Measurements from ENCODE around the gene SHOC2. TPM values are rescaled to one million over a fixed set of nuclear protein-coding genes. Genes with fewer than 3 reads are reported as not detected.

SHOC2 gene
- total RNA-seq, 1 donor from 2014 or later = 45.9 TPM

DNA sequence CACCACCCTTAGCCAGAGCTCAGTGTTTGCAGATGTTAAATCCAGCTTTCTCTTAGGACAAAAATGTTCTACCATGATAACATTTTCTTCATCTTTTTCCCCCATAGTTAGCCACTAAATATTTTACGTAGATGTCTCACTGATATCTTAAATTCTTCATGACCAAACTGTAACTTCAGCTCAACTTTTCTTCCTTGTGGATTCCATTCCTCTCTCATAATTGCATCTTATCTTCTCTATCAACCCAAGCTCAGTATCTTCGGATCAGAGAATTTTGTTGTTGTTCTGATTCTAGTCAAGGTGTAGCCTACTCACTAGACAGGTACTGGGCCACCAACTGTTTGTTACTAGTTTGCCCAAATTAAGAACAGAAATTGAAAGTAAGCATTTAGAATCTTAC, 60.2 kb downstream of the SHOC2 start:
- H3K36me3 Mint-ChIP-seq (ENCODE audit: insufficient read depth) = peaks cover 19% of the 10 kb centered on the region
- DNase-seq (ENCODE audit: low spot score, unreplicated experiment) = no peak
- H3K27ac Mint-ChIP-seq = no peak overlapping the region
- H3K4me3 Mint-ChIP-seq (ENCODE audit: low read depth) = no peak overlapping the region
- peaks cover 5% of the 10 kb centered on the region for H3K9me3 Mint-ChIP-seq (ENCODE audit: low read depth)
- TF ChIP-seq, protein P1, sequence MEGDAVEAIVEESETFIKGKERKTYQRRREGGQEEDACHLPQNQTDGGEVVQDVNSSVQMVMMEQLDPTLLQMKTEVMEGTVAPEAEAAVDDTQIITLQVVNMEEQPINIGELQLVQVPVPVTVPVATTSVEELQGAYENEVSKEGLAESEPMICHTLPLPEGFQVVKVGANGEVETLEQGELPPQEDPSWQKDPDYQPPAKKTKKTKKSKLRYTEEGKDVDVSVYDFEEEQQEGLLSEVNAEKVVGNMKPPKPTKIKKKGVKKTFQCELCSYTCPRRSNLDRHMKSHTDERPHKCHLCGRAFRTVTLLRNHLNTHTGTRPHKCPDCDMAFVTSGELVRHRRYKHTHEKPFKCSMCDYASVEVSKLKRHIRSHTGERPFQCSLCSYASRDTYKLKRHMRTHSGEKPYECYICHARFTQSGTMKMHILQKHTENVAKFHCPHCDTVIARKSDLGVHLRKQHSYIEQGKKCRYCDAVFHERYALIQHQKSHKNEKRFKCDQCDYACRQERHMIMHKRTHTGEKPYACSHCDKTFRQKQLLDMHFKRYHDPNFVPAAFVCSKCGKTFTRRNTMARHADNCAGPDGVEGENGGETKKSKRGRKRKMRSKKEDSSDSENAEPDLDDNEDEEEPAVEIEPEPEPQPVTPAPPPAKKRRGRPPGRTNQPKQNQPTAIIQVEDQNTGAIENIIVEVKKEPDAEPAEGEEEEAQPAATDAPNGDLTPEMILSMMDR (IDR thresholded peaks at IDR 0.05; ENCODE audit: unreplicated experiment) = no peak
- no peaks in the 10 kb centered on the region for H3K27me3 Mint-ChIP-seq
- H3K4me1 Mint-ChIP-seq (ENCODE audit: low read depth) = peaks cover 2% of the 10 kb centered on the region

DNA sequence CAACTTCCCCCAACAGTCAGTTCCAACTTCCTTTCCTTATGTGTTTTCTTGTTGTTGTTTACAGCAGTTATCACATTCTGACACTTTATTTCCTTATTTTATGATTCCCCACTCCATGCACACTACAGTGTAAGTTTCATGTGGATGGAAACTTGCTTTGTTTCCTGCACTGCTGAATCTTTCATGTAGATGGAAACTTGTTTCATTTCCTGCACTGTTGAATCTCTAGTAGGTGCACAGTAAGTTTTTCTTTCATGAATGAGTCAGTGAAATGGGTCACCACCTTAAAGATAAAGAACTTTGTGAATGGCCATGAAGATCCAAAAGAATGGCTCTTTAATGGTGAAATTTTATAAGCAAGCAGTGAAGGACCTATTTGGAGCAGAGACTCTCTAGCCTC, 61.4 kb downstream of the SHOC2 start:
- Mint-ChIP-seq H3K4me3 (ENCODE audit: low read depth) (no peak overlapping the region), H3K9me3 (ENCODE audit: low read depth) (peaks cover 5% of the 10 kb centered on the region), H3K27ac (no peak overlapping the region), H3K36me3 (ENCODE audit: insufficient read depth) (peaks cover 16% of the 10 kb centered on the region), H3K27me3 (no peaks in the 10 kb centered on the region), H3K4me1 (ENCODE audit: low read depth) (peaks cover 2% of the 10 kb centered on the region)
- no peak for DNase-seq (ENCODE audit: low spot score, unreplicated experiment)
- TF ChIP-seq, protein P1 (IDR thresholded peaks at IDR 0.05; ENCODE audit: unreplicated experiment) = no peak

DNA sequence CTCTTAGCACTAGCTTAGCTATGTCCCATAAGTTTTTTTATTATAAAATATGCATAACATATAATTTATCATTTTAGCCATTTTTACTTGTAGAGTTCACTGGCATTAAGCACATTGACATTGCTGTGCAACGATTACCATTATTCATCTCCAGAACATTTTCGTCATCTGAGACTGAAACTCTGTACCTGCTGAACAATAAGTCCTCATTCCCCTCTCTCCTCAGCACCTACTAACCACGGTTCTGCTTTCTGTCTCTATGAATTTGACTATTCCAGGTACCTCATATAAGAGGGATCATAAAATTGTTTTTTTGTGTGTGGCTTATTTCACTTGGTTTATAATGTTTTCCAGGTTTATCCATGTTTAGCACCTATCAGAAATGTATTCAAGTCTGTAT, 64.1 kb downstream of the SHOC2 start:
- DNase-seq (ENCODE audit: low spot score, unreplicated experiment) = no peak
- Mint-ChIP-seq H3K9me3 (ENCODE audit: low read depth) (peaks cover 5% of the 10 kb centered on the region), H3K4me3 (ENCODE audit: low read depth) (no peak overlapping the region), H3K4me1 (ENCODE audit: low read depth) (peaks cover under 1% of the 10 kb centered on the region), H3K27ac (no peak overlapping the region), H3K36me3 (ENCODE audit: insufficient read depth) (peaks cover 18% of the 10 kb centered on the region), H3K27me3 (no peaks in the 10 kb centered on the region)
- TF ChIP-seq, protein P1 (IDR thresholded peaks at IDR 0.05; ENCODE audit: unreplicated experiment) = no peak

DNA sequence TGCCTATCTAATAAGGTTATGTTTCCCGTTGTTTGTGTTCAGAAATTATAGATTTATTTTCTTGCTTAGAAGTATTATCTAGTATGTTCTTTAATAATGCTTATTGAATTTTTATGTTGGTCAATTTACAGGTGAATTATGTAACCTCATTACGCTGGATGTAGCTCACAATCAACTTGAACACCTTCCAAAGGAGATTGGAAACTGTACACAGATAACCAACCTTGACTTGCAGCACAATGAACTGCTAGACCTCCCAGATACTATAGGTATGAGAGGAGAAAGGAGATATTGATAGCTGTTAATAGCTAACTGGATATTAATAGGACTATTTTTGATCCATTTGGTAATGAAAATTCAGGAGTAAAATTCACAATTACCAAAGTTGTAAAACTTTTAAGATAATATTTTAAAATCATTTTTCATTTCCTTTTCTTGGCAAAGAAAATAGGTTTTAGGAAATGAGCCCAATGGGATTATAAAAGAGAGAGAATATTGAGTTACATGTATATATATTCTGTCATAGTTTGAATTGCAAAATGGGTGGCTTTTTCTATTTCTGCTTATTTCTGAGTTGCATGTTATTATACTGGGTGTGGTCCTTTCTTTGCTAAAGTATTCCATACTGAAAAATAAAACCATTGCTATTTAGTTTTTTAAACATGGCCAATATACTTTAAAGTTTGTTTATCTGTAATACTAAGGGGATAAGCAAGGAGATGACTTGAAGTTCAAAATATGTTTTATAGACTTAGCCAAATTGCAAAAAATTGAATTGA, 66.3 kb downstream of the SHOC2 start:
- no peaks in the 10 kb centered on the region for H3K27me3 Mint-ChIP-seq
- no peak overlapping the region for H3K27ac Mint-ChIP-seq
- H3K4me3 Mint-ChIP-seq (ENCODE audit: low read depth) = no peak overlapping the region
- peaks cover 26% of the 10 kb centered on the region for H3K36me3 Mint-ChIP-seq (ENCODE audit: insufficient read depth)
- no peak for DNase-seq (ENCODE audit: low spot score, unreplicated experiment)
- peaks cover 1% of the 10 kb centered on the region for H3K4me1 Mint-ChIP-seq (ENCODE audit: low read depth)
- H3K9me3 Mint-ChIP-seq (ENCODE audit: low read depth) = peaks cover 6% of the 10 kb centered on the region
- TF ChIP-seq, protein P1 (IDR thresholded peaks at IDR 0.05; ENCODE audit: unreplicated experiment) = no peak

DNA sequence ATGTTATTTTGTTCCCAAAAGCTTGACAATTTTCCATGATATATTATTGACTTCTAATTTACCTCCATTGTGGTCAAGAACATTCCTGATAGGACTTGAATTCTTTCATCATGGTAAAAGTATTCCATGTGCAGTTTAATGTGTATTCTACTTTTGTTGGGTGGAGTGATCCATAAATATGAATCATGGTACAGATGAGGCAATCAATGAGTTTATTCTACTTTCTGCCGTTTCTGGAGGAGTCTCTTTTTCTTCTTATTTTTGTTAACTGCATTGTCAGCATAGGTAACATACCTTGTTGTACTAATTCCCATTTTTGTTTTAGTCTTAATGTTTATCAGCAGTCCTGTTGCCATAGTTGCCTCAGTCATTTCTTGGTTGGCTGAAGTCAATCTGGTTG, 69.6 kb downstream of the SHOC2 start:
- TF ChIP-seq, protein P1 (IDR thresholded peaks at IDR 0.05; ENCODE audit: unreplicated experiment) = no peak
- Mint-ChIP-seq H3K27me3 (no peaks in the 10 kb centered on the region), H3K4me1 (ENCODE audit: low read depth) (peaks cover 7% of the 10 kb centered on the region), H3K9me3 (ENCODE audit: low read depth) (peaks cover 6% of the 10 kb centered on the region), H3K36me3 (ENCODE audit: insufficient read depth) (peaks cover 22% of the 10 kb centered on the region), H3K27ac (no peak overlapping the region), H3K4me3 (ENCODE audit: low read depth) (no peak overlapping the region)
- no peak for DNase-seq (ENCODE audit: low spot score, unreplicated experiment)

Data from progenitor cell of endocrine pancreas (in vitro differentiated cells).